OCI-LY7 (cell line): ENCODE measurements around the gene PUM1. TPM values are rescaled to one million over a fixed set of nuclear protein-coding genes. Genes with fewer than 3 reads are reported as not detected.

Experiments
- BruUV-seq: library from RNA; stranded (reverse); fragments of 400-500 nt; replicated peaks from 2 replicates; lab custom pipeline; 2021; lab: Mats Ljungman, UMichigan
- CTCF ChIA-PET: fragments of 300-600 bp; sonication (Branson Sonifier 250); formaldehyde crosslinking; loops from one replicate; lab custom pipeline; 2022; ENCODE audit warnings: antibody characterized with exemption; ENCODE audit not compliant: unreplicated experiment; lab: Charles Lee
- POLR2A ChIA-PET: fragments of 300-600 bp; sonication (Branson Sonifier 250); formaldehyde crosslinking; loops from one replicate; lab custom pipeline; 2022; ENCODE audit warnings: antibody characterized with exemption; lab: Charles Lee
- DNase-seq: peaks from one replicate; pipeline ENCODE4 v3.0.0-alpha.2; 2015; ENCODE audit warnings: low spot score
- H2AFZ ChIP-seq: fragments of 200-600 bp; sonication (generic), shearing (Covaris generic); 2 replicates; pipeline ENCODE4 v1.6.1; 2014; ENCODE audit warnings: mild to moderate bottlenecking, antibody characterized with exemption, low read length, moderate library complexity
- H3K27ac ChIP-seq: fragments of 200-600 bp; sonication (generic); 2 replicates; pipeline ENCODE4 v1.5.1; 2014; ENCODE audit warnings: mixed run types, low read depth, mild to moderate bottlenecking, moderate library complexity, low read length, inconsistent platforms; ENCODE audit not compliant: poor library complexity, severe bottlenecking
- H3K36me3 ChIP-seq: fragments of 200-600 bp; sonication (generic); 2 replicates; pipeline ENCODE4 v1.6.1; 2014; ENCODE audit warnings: mild to moderate bottlenecking, antibody characterized with exemption, low read length, moderate library complexity, mixed read lengths; ENCODE audit not compliant: insufficient read depth
- H3K4me1 ChIP-seq: fragments of 200-600 bp; sonication (generic); 2 replicates; pipeline ENCODE4 v1.5.1; 2014; ENCODE audit warnings: mild to moderate bottlenecking, low read length; ENCODE audit not compliant: insufficient read depth, poor library complexity, severe bottlenecking
- H3K4me2 ChIP-seq: fragments of 200-600 bp; sonication (generic); 2 replicates; pipeline ENCODE4 v1.6.1; 2014; ENCODE audit warnings: mild to moderate bottlenecking, low read length
- H3K4me3 ChIP-seq: fragments of 200-600 bp; sonication (generic); 2 replicates; pipeline ENCODE4 v1.5.1; 2014; ENCODE audit warnings: mild to moderate bottlenecking, low read depth, low read length; ENCODE audit not compliant: poor library complexity, severe bottlenecking
- H3K79me2 ChIP-seq: fragments of 200-600 bp; sonication (generic); 2 replicates; pipeline ENCODE4 v1.6.1; 2016; ENCODE audit warnings: low read depth, mild to moderate bottlenecking, low read length, moderate library complexity, mixed read lengths; ENCODE audit not compliant: insufficient read depth
- H3K9me2 ChIP-seq: fragments of 200-600 bp; sonication (generic); 2 replicates; pipeline ENCODE4 v1.6.1; 2016; ENCODE audit warnings: mild to moderate bottlenecking, low read length, mixed read lengths; ENCODE audit not compliant: insufficient read depth
- H3K9me3 ChIP-seq: fragments of 200-600 bp; sonication (generic); 2 replicates; pipeline ENCODE4 v1.6.1; 2014; ENCODE audit warnings: mild to moderate bottlenecking, mixed run types, low read length, mixed read lengths
- H4K20me1 ChIP-seq: fragments of 200-600 bp; sonication (generic); 2 replicates; pipeline ENCODE4 v1.6.1; 2014; ENCODE audit warnings: mild to moderate bottlenecking, antibody characterized with exemption, low read length, moderate library complexity, mixed read lengths; ENCODE audit not compliant: insufficient read depth
- EZH2phosphoT487 ChIP-seq: fragments of 200-600 bp; sonication (generic); IDR thresholded peaks from 2 replicates; pipeline ENCODE4 v1.6.1; 2018; ENCODE audit warnings: low read depth, borderline replicate concordance, mild to moderate bottlenecking, mixed run types, antibody characterized with exemption, low read length, moderate library complexity, mixed read lengths
- intact Hi-C: fragments of 100-400 bp; cut with micrococcal nuclease; formaldehyde crosslinking; loops from one replicate; pipeline ENCODE4 v1.10.0; 2022; ENCODE audit not compliant: unreplicated experiment
- total RNA-seq, 2 experiments: library from RNA; depleted of rRNA in 1 of 2; stranded (reverse); fragments of >200 nt in 1 of 2; shearing (Covaris generic) in 1 of 2; gene quantifications; 2 replicates each; pipeline ENCODE4 v1.2.3, GENCODE V29; 2014 to 2022
- TF ChIP-seq, protein P1 (sequence below): fragments of 200-600 bp; sonication (generic); conservative IDR thresholded peaks from 2 replicates; pipeline ENCODE4 v1.5.1; 2014; ENCODE audit warnings: mild to moderate bottlenecking, antibody characterized with exemption, low read length, moderate library complexity, mixed read lengths

Gene PUM1
- total RNA-seq, 2 experiments from 2014 or later = 52.0 to 97.5 TPM

GRCh38 chr1:30966690-30967369 is 98.7 kb downstream of the PUM1 start:
- peaks cover 97% of the 10 kb centered on the region for H3K36me3 ChIP-seq
- no peak overlapping the region for H2AFZ ChIP-seq
- intact Hi-C loops = no loop called here
- H3K4me1 ChIP-seq = no peaks in the 10 kb centered on the region
- no TSS peak for BruUV-seq
- peaks cover 6% of the 10 kb centered on the region; the same call in 1 of the 2 replicates for H4K20me1 ChIP-seq
- POLR2A ChIA-PET = no interaction called here
- TF ChIP-seq, protein P1, sequence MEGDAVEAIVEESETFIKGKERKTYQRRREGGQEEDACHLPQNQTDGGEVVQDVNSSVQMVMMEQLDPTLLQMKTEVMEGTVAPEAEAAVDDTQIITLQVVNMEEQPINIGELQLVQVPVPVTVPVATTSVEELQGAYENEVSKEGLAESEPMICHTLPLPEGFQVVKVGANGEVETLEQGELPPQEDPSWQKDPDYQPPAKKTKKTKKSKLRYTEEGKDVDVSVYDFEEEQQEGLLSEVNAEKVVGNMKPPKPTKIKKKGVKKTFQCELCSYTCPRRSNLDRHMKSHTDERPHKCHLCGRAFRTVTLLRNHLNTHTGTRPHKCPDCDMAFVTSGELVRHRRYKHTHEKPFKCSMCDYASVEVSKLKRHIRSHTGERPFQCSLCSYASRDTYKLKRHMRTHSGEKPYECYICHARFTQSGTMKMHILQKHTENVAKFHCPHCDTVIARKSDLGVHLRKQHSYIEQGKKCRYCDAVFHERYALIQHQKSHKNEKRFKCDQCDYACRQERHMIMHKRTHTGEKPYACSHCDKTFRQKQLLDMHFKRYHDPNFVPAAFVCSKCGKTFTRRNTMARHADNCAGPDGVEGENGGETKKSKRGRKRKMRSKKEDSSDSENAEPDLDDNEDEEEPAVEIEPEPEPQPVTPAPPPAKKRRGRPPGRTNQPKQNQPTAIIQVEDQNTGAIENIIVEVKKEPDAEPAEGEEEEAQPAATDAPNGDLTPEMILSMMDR = no peak
- no peak for TF ChIP-seq EZH2phosphoT487
- DNase-seq = no peak
- CTCF ChIA-PET = no interaction called here
- H3K9me2 ChIP-seq = no peaks in the 10 kb centered on the region
- no peak overlapping the region for H3K4me2 ChIP-seq
- H3K27ac ChIP-seq = no peak overlapping the region
- H3K4me3 ChIP-seq = no peak overlapping the region
- H3K79me2 ChIP-seq = peaks cover 14% of the 10 kb centered on the region; the same call in 1 of the 2 replicates
- H3K9me3 ChIP-seq = no peaks in the 10 kb centered on the region

DNA sequence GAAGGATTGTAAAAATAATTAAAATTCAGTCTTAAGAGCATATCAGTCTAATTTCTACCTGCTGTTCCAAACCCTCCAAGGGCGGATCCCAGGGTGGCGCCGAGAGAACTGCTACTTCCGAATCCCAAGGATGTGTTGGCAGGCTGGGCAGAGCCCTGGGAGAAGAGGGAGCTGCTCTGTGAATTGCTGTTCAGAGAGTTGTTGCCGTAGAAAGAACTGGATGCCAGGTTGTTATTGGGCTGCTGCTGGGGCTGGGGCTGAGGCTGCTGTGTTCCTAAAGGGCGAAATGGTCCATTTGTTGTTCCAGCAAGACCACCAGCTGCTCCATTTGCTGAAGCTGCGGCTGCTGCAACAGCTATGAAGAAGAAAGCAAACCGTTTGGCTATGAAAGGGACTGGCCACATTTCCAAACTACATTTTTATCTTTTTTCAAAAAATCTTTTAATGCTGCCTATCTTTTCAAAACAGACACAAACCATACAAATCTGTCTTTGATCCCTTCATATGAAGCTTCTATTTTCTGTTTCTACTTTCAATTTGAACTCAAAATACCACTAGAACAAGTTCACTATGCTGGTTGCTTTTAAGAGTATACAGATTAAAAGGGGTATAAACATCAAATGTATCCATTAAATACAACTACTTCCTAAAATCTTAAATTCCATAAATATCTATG is 99.5 kb downstream of the PUM1 start:
- H3K9me3 ChIP-seq = no peaks in the 10 kb centered on the region
- no peak overlapping the region for H3K27ac ChIP-seq
- no peak overlapping the region for H3K4me3 ChIP-seq
- no peaks in the 10 kb centered on the region for H4K20me1 ChIP-seq
- no TSS peak for BruUV-seq
- H3K79me2 ChIP-seq = peaks cover 8% of the 10 kb centered on the region; the same call in 1 of the 2 replicates
- H3K36me3 ChIP-seq = peaks cover 96% of the 10 kb centered on the region
- no peak for DNase-seq
- intact Hi-C loops = no loop called here
- no peak for TF ChIP-seq EZH2phosphoT487
- TF ChIP-seq, protein P1 = no peak
- ChIA-PET CTCF (no interaction called here), POLR2A (no interaction called here)
- H3K9me2 ChIP-seq = no peaks in the 10 kb centered on the region
- no peak overlapping the region for H3K4me2 ChIP-seq
- H3K4me1 ChIP-seq = no peaks in the 10 kb centered on the region
- H2AFZ ChIP-seq = no peak overlapping the region

- no peak overlapping the region for H3K27ac ChIP-seq
- peaks cover 6% of the 10 kb centered on the region; the same call in 1 of the 2 replicates for H3K79me2 ChIP-seq
- no peak overlapping the region for H2AFZ ChIP-seq
- H3K36me3 ChIP-seq = peaks cover 95% of the 10 kb centered on the region
- DNase-seq = no peak
- no peaks in the 10 kb centered on the region for H3K4me1 ChIP-seq
- no peaks in the 10 kb centered on the region for H3K9me2 ChIP-seq
- intact Hi-C loops = loop anchor here (5.0 kb wide), 1 partner anchor 48 kb away; no protein-coding TSS in a partner anchor
- no peaks in the 10 kb centered on the region for H4K20me1 ChIP-seq
- H3K4me2 ChIP-seq = no peak overlapping the region
- H3K4me3 ChIP-seq = no peak overlapping the region
- ChIA-PET CTCF (no interaction called here), POLR2A (no interaction called here)
- BruUV-seq = no TSS peak
- no peaks in the 10 kb centered on the region for H3K9me3 ChIP-seq
- TF ChIP-seq, protein P1 = no peak
- TF ChIP-seq EZH2phosphoT487 = no peak
Observed at GRCh38 chr1:30964706-30965105, 100.8 kb downstream of the PUM1 start.
